Measurements from ENCODE around the gene STXBP5L. TPM values are rescaled to one million over a fixed set of nuclear protein-coding genes. Genes with fewer than 3 reads are reported as not detected.
"Not testable (repeated sequence)": the region's sequence is repeated elsewhere in the genome, so short reads cannot be mapped to it uniquely, and the experiment has no call there.

Gene STXBP5L
- total RNA-seq, 2 experiments from 2014 or later: not detected

GRCh38 chr3:120879411-120879810, 28.6 kb upstream of the STXBP5L start:
- H3K27ac Mint-ChIP-seq: no peak overlapping the region
- no peak for TF ChIP-seq CTCF (IDR thresholded peaks at IDR 0.05)
- ATAC-seq (no peak), DNase-seq (no peak)
- CTCF ChIA-PET: no interaction called here
- no peaks in the 10 kb centered on the region for H3K36me3 Mint-ChIP-seq (ENCODE audit: low read depth)
- H3K27me3 Mint-ChIP-seq: peaks cover 10% of the 10 kb centered on the region
- no peaks in the 10 kb centered on the region for H3K4me1 Mint-ChIP-seq (ENCODE audit: low read depth)
- no peaks in the 10 kb centered on the region for H3K9me3 Mint-ChIP-seq
- no peak overlapping the region for H3K4me3 Mint-ChIP-seq
- POLR2A ChIA-PET: no interaction called here
- intact Hi-C loops (cut with micrococcal nuclease): no loop called here

- no peak for TF ChIP-seq CTCF (IDR thresholded peaks at IDR 0.05)
- H3K36me3 Mint-ChIP-seq (ENCODE audit: low read depth): no peaks in the 10 kb centered on the region
- intact Hi-C loops (cut with micrococcal nuclease): no loop called here
- DNase-seq (no peak), ATAC-seq (no peak)
- H3K9me3 Mint-ChIP-seq: no peaks in the 10 kb centered on the region
- peaks cover 10% of the 10 kb centered on the region for H3K27me3 Mint-ChIP-seq
- ChIA-PET CTCF (no interaction called here), POLR2A (no interaction called here)
- no peak overlapping the region for H3K27ac Mint-ChIP-seq
- H3K4me1 Mint-ChIP-seq (ENCODE audit: low read depth): no peaks in the 10 kb centered on the region
- H3K4me3 Mint-ChIP-seq: no peak overlapping the region
These were observed 15.1 kb upstream of the STXBP5L start for GRCh38 chr3:120892921-120893320.

- H3K36me3 Mint-ChIP-seq (ENCODE audit: low read depth): no peaks in the 10 kb centered on the region
- TF ChIP-seq CTCF (IDR thresholded peaks at IDR 0.05): no peak
- no peaks in the 10 kb centered on the region for H3K9me3 Mint-ChIP-seq
- H3K4me3 Mint-ChIP-seq: no peak overlapping the region
- ChIA-PET CTCF (no interaction called here), POLR2A (no interaction called here)
- no peak for DNase-seq
- H3K27me3 Mint-ChIP-seq: peaks cover 10% of the 10 kb centered on the region
- intact Hi-C loops (cut with micrococcal nuclease): no loop called here
- ATAC-seq: no peak
- no peak overlapping the region for H3K27ac Mint-ChIP-seq
- H3K4me1 Mint-ChIP-seq (ENCODE audit: low read depth): no peaks in the 10 kb centered on the region
These were observed 13.5 kb upstream of the STXBP5L start for GRCh38 chr3:120894316-120895057.

- H3K9me3 Mint-ChIP-seq: not testable (repeated sequence)
These were observed 6.3 kb upstream of the STXBP5L start for GRCh38 chr3:120901716-120902115.

GRCh38 chr3:120903221-120903620, 4.8 kb upstream of the STXBP5L start:
- no peak for ATAC-seq
- Mint-ChIP-seq H3K4me1 (ENCODE audit: low read depth) (peaks cover 5% of the 10 kb centered on the region), H3K9me3 (no peaks in the 10 kb centered on the region), H3K36me3 (ENCODE audit: low read depth) (no peaks in the 10 kb centered on the region), H3K27ac (no peak overlapping the region), H3K27me3 (peaks cover 17% of the 10 kb centered on the region), H3K4me3 (no peak overlapping the region)
- no peak for TF ChIP-seq CTCF (IDR thresholded peaks at IDR 0.05)
- CTCF ChIA-PET: interaction anchor here (1.0 kb wide), 1 partner anchor 344 kb away, joined by 4 read pairs; no protein-coding TSS in a partner anchor
- no peak for DNase-seq
- POLR2A ChIA-PET: no interaction called here
- intact Hi-C loops (cut with micrococcal nuclease): no loop called here

More at GRCh38 chr3:120901716-120902115, 6.3 kb upstream of the STXBP5L start:
- DNase-seq; POLR2A ChIA-PET; ATAC-seq; H3K27ac Mint-ChIP-seq; H3K36me3 Mint-ChIP-seq (ENCODE audit: low read depth); CTCF ChIA-PET; H3K27me3 Mint-ChIP-seq; intact Hi-C loops (cut with micrococcal nuclease); H3K4me3 Mint-ChIP-seq; H3K4me1 Mint-ChIP-seq (ENCODE audit: low read depth): not testable (repeated sequence)

Measured in activated CD8-positive, alpha-beta T cell treated with anti-CD3 and anti-CD28 coated beads for 36 hours (primary cell).